Measurements from ENCODE around the gene UTP15.

- TF ChIP-seq CTCF (IDR thresholded peaks at IDR 0.05; ENCODE audit: insufficient read depth, low read length), result peak; percentile 23
- TF ChIP-seq POLR2AphosphoS5 (IDR thresholded peaks at IDR 0.05; ENCODE audit: low read depth), result no peak
Observed at GRCh38 chr5:73519531-73520283, 45.8 kb upstream of the UTP15 start.

Measured in HL-60 (cell line).